HepG2 (cell line): ENCODE data around the gene COASY. TPM values are rescaled to one million over a fixed set of nuclear protein-coding genes. Genes with fewer than 3 reads are reported as not detected.
A peak's percentile ranks its signal among the peaks of the same experiment; 100 is the strongest.

Source experiments
- CBX2 ChIP-seq, 2 experiments: fragments of 200-600 bp in 1 of 2; sonication (generic); formaldehyde crosslinking in 1 of 2; IDR thresholded peaks; 2 replicates each; pipeline versions ENCODE4 v1.7.0 to v1.8.1; 2018 to 2022; ENCODE audit warnings: low read depth in 2 of 2, low read length in 1 of 2, mild to moderate bottlenecking in 1 of 2, missing genetic modification reagents in 1 of 2
- HNRNPLL ChIP-seq: fragments of 200-400 bp; formaldehyde crosslinking; IDR thresholded peaks from 2 replicates; pipeline ENCODE4 v1.6.1; 2017; ENCODE audit warnings: mild to moderate bottlenecking, low read depth, low read length; ENCODE audit not compliant: poor library complexity, severe bottlenecking
- HNRNPUL1 ChIP-seq: fragments of 200-400 bp; formaldehyde crosslinking; IDR thresholded peaks from 2 replicates; pipeline ENCODE4 v1.6.1; 2017; ENCODE audit warnings: low read depth, mild to moderate bottlenecking, low read length, moderate library complexity
- JDP2 ChIP-seq: sonication (generic); formaldehyde crosslinking; IDR thresholded peaks from 2 replicates; pipeline ENCODE4 v1.8.1; 2022; ENCODE audit warnings: missing genetic modification reagents, borderline replicate concordance
- KAT2B ChIP-seq: fragments of 150-350 bp; IDR thresholded peaks from 2 replicates; pipeline ENCODE4 v1.6.1; 2014; ENCODE audit warnings: low read depth, low read length, borderline replicate concordance
- MED13 ChIP-seq: sonication (generic); formaldehyde crosslinking; IDR thresholded peaks from 2 replicates; pipeline ENCODE4 v1.5.0; 2020; ENCODE audit warnings: missing genetic modification reagents
- NFE2 ChIP-seq: sonication (generic); formaldehyde crosslinking; IDR thresholded peaks from 2 replicates; pipeline ENCODE4 v1.4.0; 2020; ENCODE audit warnings: missing genetic modification reagents
- POGZ ChIP-seq: sonication (generic); formaldehyde crosslinking; IDR thresholded peaks from 2 replicates; pipeline ENCODE4 v1.4.0; 2020; ENCODE audit warnings: mild to moderate bottlenecking, missing genetic modification reagents
- RFXANK ChIP-seq: IDR thresholded peaks from 2 replicates; pipeline ENCODE4 v1.6.1; 2016
- SCMH1 ChIP-seq: sonication (generic); formaldehyde crosslinking; IDR thresholded peaks from 2 replicates; pipeline ENCODE4 v1.9.0; 2021; ENCODE audit warnings: missing genetic modification reagents, mild to moderate bottlenecking, borderline replicate concordance
- SPEN ChIP-seq: sonication (generic); formaldehyde crosslinking; IDR thresholded peaks from 2 replicates; pipeline ENCODE4 v1.5.1; 2020; ENCODE audit warnings: low read depth, mild to moderate bottlenecking, missing genetic modification reagents
- TCF7L2 ChIP-seq: IDR thresholded peaks from 2 replicates; pipeline ENCODE4 v1.6.1; 2011; ENCODE audit warnings: mild to moderate bottlenecking, low read depth, low read length, moderate library complexity
- TIGD3 ChIP-seq: sonication (generic); formaldehyde crosslinking; IDR thresholded peaks from 2 replicates; pipeline ENCODE4 v1.5.1; 2020; ENCODE audit warnings: mild to moderate bottlenecking, missing genetic modification reagents, borderline replicate concordance
- ZBTB20 ChIP-seq: sonication (generic); formaldehyde crosslinking; IDR thresholded peaks from 2 replicates; pipeline ENCODE4 v1.8.1; 2023; ENCODE audit warnings: missing genetic modification reagents, low read depth, mild to moderate bottlenecking, borderline replicate concordance
- ZFY ChIP-seq: sonication (generic); formaldehyde crosslinking; IDR thresholded peaks from 2 replicates; pipeline ENCODE4 v1.4.0; 2020; ENCODE audit warnings: missing genetic modification reagents
- ZMYM2 ChIP-seq: sonication (generic); formaldehyde crosslinking; IDR thresholded peaks from 2 replicates; pipeline ENCODE4 v1.8.0; 2022; ENCODE audit warnings: mild to moderate bottlenecking, missing genetic modification reagents
- ZNF20 ChIP-seq: sonication (generic); formaldehyde crosslinking; IDR thresholded peaks from 2 replicates; pipeline ENCODE4 v1.4.0; 2020; ENCODE audit warnings: mild to moderate bottlenecking, moderate library complexity, missing genetic modification reagents
- ZNF263 ChIP-seq: sonication (generic); formaldehyde crosslinking; IDR thresholded peaks from 2 replicates; pipeline ENCODE4 v1.4.0; 2020; ENCODE audit warnings: missing genetic modification reagents
- ZNF367 ChIP-seq: sonication (generic); formaldehyde crosslinking; IDR thresholded peaks from 2 replicates; pipeline ENCODE4 v1.4.0; 2020; ENCODE audit warnings: missing genetic modification reagents, borderline replicate concordance
- ZNF468 ChIP-seq: sonication (generic); formaldehyde crosslinking; IDR thresholded peaks from 2 replicates; pipeline ENCODE4 v1.8.0; 2022; ENCODE audit warnings: mild to moderate bottlenecking, moderate library complexity, missing genetic modification reagents
- ZNF501 ChIP-seq: sonication (generic); formaldehyde crosslinking; IDR thresholded peaks from 2 replicates; pipeline ENCODE4 v1.5.1; 2020; ENCODE audit warnings: mild to moderate bottlenecking, moderate library complexity, missing genetic modification reagents
- ZNF567 ChIP-seq: sonication (generic); formaldehyde crosslinking; IDR thresholded peaks from 2 replicates; pipeline ENCODE4 v1.8.1; 2023; ENCODE audit warnings: mild to moderate bottlenecking, missing genetic modification reagents, borderline replicate concordance
- ZNF619 ChIP-seq: sonication (generic); formaldehyde crosslinking; IDR thresholded peaks from 2 replicates; pipeline ENCODE4 v1.4.0; 2020; ENCODE audit warnings: mild to moderate bottlenecking, missing genetic modification reagents
- ZNF740 ChIP-seq: sonication (generic); formaldehyde crosslinking; IDR thresholded peaks from 2 replicates; pipeline ENCODE4 v1.4.0; 2020; ENCODE audit warnings: missing genetic modification reagents
- ZNF773 ChIP-seq: sonication (generic); formaldehyde crosslinking; IDR thresholded peaks from 2 replicates; pipeline ENCODE4 v1.4.0; 2020; ENCODE audit warnings: missing genetic modification reagents, borderline replicate concordance
- ZNF800 ChIP-seq: sonication (generic); formaldehyde crosslinking; IDR thresholded peaks from 2 replicates; pipeline ENCODE4 v1.4.0; 2020; ENCODE audit warnings: missing genetic modification reagents
- ZSCAN30 ChIP-seq: sonication (generic); formaldehyde crosslinking; IDR thresholded peaks from 2 replicates; pipeline ENCODE4 v1.5.0; 2020; ENCODE audit warnings: mild to moderate bottlenecking, missing genetic modification reagents
- ZSCAN9 ChIP-seq: IDR thresholded peaks from 2 replicates; pipeline ENCODE4 v1.6.1; 2016; ENCODE audit warnings: borderline replicate concordance
- polyA plus RNA-seq, 8 experiments: library from polyadenylated mRNA; depleted of rRNA in 3 of 8; stranded (reverse) in 7 of 8; unstranded in 1 of 8; fragments of >200 nt; fragmentation: Illumina TruSeq in 4 of 8; extraction: Trizol in 4 of 8; gene quantifications; 2 replicates each; pipeline versions ENCODE4 v1.2.1 to v1.2.3, GENCODE V29; 2011 to 2016; ENCODE audit warnings: low read depth in 4 of 8, missing spikeins in 1 of 8, mixed read lengths in 1 of 8; ENCODE audit not compliant: insufficient read depth in 1 of 8
- total RNA-seq, 5 experiments: library from RNA; depleted of rRNA; stranded (reverse); fragments of >200 nt; fragmentation: Illumina TruSeq; extraction: Trizol; gene quantifications; 2 replicates each; pipeline ENCODE4 v1.2.3, GENCODE V29; 2016; ENCODE audit warnings: low read depth in 1 of 5

COASY gene
- total and polyA plus RNA-seq, 2 of the 13 experiments (the other 11 are each of a cell fraction or from before 2014, with no cell fraction given) = 90.7 to 125 TPM

- TF ChIP-seq ZNF773 (no peak), POGZ (CRISPR knock-in tag) (0 out of 2 replicates have a peak, but pooled peaks have one; percentile 32), ZFY (CRISPR knock-in tag) (peak; percentile 41; the same call in 1 of the 2 replicates), ZNF501 (CRISPR knock-in tag) (peak; percentile 74), ZSCAN9 (CRISPR knock-in tag) (peak; percentile 95; the same call in 1 of the 2 replicates), KAT2B (no peak), ZNF619 (CRISPR knock-in tag) (no peak; the same call in 1 of the 2 replicates), RFXANK (CRISPR knock-in tag) (0 out of 2 replicates have a peak, but pooled peaks have one; percentile 40), JDP2 (CRISPR knock-in tag) (no peak), MED13 (CRISPR knock-in tag) (no peak), TIGD3 (CRISPR knock-in tag) (no peak), ZMYM2 (CRISPR knock-in tag) (peak; percentile 87), ZNF800 (CRISPR knock-in tag) (peak; percentile 93), HNRNPLL (no peak), HNRNPUL1 (no peak), NFE2 (CRISPR knock-in tag) (0 out of 2 replicates have a peak, but pooled peaks have one; percentile 30), SCMH1 (CRISPR knock-in tag) (no peak), ZNF20 (no peak), ZSCAN30 (CRISPR knock-in tag) (no peak), ZBTB20 (CRISPR knock-in tag) (peak; percentile 94), ZNF263 (CRISPR knock-in tag) (peak; percentile 12; the same call in 1 of the 2 replicates), ZNF567 (CRISPR knock-in tag) (0 out of 2 replicates have a peak, but pooled peaks have one; percentile 41), TCF7L2 (no peak), ZNF367 (CRISPR knock-in tag) (no peak), ZNF468 (CRISPR knock-in tag) (no peak), ZNF740 (no peak), CBX2 (IDR thresholded peaks at IDR 0.05; ENCODE audit: low read depth, low read length) (no peak), CBX2 (CRISPR knock-in tag; IDR thresholded peaks at IDR 0.05; ENCODE audit: low read depth) (no peak), SPEN (peak; percentile 85)
These were observed 20.7 kb upstream of the COASY start (continued) for GRCh38 chr17:42541041-42541833.
